Activated CD4-positive, alpha-beta T cell treated with anti-CD3 and anti-CD28 coated beads for 36 hours (primary cell): ENCODE data around the gene PRAMEF17. TPM values are rescaled to one million over a fixed set of nuclear protein-coding genes. Genes with fewer than 3 reads are reported as not detected.

Source experiments
- total RNA-seq, 2 experiments: library from RNA; stranded (reverse); gene quantifications; one replicate each; pipeline ENCODE4 v1.2.3, GENCODE V29; 2021

Gene PRAMEF17
- total RNA-seq, 2 experiments from 2014 or later, result not detected

Other genes starting within 250 kb of the PRAMEF17 start
- gene PRAMEF26, start 233.6 kb upstream of the PRAMEF17 start, total RNA-seq, result not detected
- not detected for gene HNRNPCL4, start 224.0 kb upstream of the PRAMEF17 start, total RNA-seq
- not detected for gene PRAMEF9, start 217.8 kb upstream of the PRAMEF17 start, total RNA-seq
- not detected for gene PRAMEF13, start 188.2 kb upstream of the PRAMEF17 start, total RNA-seq
- gene PRAMEF18, start 163.5 kb upstream of the PRAMEF17 start, total RNA-seq, result not detected
- not detected for gene PRAMEF5, start 135.4 kb upstream of the PRAMEF17 start, total RNA-seq
- gene PRAMEF8, start 104.5 kb upstream of the PRAMEF17 start, total RNA-seq, result not detected
- gene PRAMEF33, start 86.1 kb upstream of the PRAMEF17 start, total RNA-seq, result not detected
- not detected for gene PRAMEF15, start 74.1 kb upstream of the PRAMEF17 start, total RNA-seq
- gene PRAMEF14, start 42.5 kb upstream of the PRAMEF17 start, total RNA-seq, result not detected
- gene PRAMEF19, start 17.7 kb upstream of the PRAMEF17 start, total RNA-seq, result not detected
- not detected for gene PRAMEF20, start 20.8 kb downstream of the PRAMEF17 start, total RNA-seq
- gene LRRC38, start 124.4 kb downstream of the PRAMEF17 start, total RNA-seq, result not detected
- not detected for gene PDPN, start 194.2 kb downstream of the PRAMEF17 start, total RNA-seq